Vagina (tissue), 2 donors: Measurements from ENCODE around the gene RIMBP3C.

Experiments
- POLR2AphosphoS5 ChIP-seq, 2 donors: sonication (generic); formaldehyde crosslinking; IDR thresholded peaks; one replicate each; pipeline ENCODE4 v1.9.0; 2017; ENCODE audit warnings: antibody characterized with exemption in 2 of 2, mild to moderate bottlenecking in 2 of 2, low read depth in 1 of 2; ENCODE audit not compliant: insufficient read depth in 1 of 2
- TF ChIP-seq, protein P1 (sequence below), 3 experiments: fragments of 450-650 bp in 2 of 3; fragments of 200-600 bp in 1 of 3; sonication (generic) in 1 of 3; IDR thresholded peaks; one replicate each; pipeline ENCODE4 v1.5.1; 2017 to 2019; ENCODE audit warnings: antibody characterized with exemption in 3 of 3, mild to moderate bottlenecking in 2 of 3, moderate library complexity in 2 of 3

DNA sequence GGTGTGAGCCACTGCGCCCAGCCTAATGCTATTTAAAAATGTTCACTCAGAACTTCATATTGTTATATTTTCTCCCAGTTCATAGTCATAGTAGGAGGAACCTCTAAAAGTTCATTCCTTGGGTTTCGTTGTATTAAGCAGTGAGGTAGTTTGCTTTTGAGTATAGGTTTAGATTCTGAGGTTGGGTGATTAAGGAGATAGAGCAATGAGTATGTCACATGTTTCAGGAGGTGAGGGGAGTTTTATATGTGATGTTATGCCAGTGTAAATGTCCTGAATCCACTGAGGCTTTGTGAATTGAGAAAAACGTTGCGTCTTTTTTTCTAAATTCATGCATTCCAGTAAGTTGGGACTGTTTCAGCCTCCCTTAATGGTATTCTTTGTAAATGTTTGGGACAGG lies 20.4 kb upstream of the RIMBP3C start:
- TF ChIP-seq, protein P1, sequence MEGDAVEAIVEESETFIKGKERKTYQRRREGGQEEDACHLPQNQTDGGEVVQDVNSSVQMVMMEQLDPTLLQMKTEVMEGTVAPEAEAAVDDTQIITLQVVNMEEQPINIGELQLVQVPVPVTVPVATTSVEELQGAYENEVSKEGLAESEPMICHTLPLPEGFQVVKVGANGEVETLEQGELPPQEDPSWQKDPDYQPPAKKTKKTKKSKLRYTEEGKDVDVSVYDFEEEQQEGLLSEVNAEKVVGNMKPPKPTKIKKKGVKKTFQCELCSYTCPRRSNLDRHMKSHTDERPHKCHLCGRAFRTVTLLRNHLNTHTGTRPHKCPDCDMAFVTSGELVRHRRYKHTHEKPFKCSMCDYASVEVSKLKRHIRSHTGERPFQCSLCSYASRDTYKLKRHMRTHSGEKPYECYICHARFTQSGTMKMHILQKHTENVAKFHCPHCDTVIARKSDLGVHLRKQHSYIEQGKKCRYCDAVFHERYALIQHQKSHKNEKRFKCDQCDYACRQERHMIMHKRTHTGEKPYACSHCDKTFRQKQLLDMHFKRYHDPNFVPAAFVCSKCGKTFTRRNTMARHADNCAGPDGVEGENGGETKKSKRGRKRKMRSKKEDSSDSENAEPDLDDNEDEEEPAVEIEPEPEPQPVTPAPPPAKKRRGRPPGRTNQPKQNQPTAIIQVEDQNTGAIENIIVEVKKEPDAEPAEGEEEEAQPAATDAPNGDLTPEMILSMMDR (IDR thresholded peaks at IDR 0.05): no peak
- TF ChIP-seq POLR2AphosphoS5 (IDR thresholded peaks at IDR 0.05; ENCODE audit: insufficient read depth in 1 of 2, low read depth in 1 of 2): no peak
